ENCODE results near the gene RAB44.

DNA sequence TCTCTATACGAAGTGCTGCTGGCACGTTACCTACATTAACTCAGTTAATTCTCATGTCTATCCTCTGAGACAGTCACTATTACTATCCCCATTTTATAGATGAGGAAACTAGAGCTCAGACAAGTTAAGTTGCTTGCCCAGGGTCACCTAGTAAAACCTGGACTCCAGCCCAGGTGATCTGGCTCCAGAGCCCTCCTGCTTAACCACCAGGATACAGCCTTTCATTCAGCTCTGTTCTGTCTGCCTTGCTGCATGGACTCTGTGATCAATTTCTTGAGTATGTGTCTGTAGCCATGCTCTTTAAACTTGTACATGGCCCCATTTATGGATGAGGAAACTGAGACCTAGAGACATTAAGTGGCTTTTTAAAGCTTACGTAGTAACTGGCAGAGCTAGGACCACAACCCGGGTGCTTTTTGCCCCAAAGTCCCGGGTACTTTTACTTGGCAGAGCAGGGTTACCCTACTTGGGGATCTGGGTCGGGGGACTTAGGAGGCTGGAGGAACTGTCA, 14.4 kb upstream of the RAB44 start:
- no peak for TF ChIP-seq POLR2A (IDR thresholded peaks at IDR 0.05)
- TF ChIP-seq, protein P1, sequence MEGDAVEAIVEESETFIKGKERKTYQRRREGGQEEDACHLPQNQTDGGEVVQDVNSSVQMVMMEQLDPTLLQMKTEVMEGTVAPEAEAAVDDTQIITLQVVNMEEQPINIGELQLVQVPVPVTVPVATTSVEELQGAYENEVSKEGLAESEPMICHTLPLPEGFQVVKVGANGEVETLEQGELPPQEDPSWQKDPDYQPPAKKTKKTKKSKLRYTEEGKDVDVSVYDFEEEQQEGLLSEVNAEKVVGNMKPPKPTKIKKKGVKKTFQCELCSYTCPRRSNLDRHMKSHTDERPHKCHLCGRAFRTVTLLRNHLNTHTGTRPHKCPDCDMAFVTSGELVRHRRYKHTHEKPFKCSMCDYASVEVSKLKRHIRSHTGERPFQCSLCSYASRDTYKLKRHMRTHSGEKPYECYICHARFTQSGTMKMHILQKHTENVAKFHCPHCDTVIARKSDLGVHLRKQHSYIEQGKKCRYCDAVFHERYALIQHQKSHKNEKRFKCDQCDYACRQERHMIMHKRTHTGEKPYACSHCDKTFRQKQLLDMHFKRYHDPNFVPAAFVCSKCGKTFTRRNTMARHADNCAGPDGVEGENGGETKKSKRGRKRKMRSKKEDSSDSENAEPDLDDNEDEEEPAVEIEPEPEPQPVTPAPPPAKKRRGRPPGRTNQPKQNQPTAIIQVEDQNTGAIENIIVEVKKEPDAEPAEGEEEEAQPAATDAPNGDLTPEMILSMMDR (IDR thresholded peaks at IDR 0.05): no peak

Data from right lobe of liver (tissue), 4 donors.